ENCODE measurements around the gene CHRNB2. TPM values are rescaled to one million over a fixed set of nuclear protein-coding genes. Genes with fewer than 3 reads are reported as not detected.

Gene CHRNB2
- total and polyA plus RNA-seq, 2 of the 8 experiments (the other 6 are each of a cell fraction or from before 2014, with no cell fraction given) = 3.1 to 4.1 TPM

- TF ChIP-seq, protein P1, sequence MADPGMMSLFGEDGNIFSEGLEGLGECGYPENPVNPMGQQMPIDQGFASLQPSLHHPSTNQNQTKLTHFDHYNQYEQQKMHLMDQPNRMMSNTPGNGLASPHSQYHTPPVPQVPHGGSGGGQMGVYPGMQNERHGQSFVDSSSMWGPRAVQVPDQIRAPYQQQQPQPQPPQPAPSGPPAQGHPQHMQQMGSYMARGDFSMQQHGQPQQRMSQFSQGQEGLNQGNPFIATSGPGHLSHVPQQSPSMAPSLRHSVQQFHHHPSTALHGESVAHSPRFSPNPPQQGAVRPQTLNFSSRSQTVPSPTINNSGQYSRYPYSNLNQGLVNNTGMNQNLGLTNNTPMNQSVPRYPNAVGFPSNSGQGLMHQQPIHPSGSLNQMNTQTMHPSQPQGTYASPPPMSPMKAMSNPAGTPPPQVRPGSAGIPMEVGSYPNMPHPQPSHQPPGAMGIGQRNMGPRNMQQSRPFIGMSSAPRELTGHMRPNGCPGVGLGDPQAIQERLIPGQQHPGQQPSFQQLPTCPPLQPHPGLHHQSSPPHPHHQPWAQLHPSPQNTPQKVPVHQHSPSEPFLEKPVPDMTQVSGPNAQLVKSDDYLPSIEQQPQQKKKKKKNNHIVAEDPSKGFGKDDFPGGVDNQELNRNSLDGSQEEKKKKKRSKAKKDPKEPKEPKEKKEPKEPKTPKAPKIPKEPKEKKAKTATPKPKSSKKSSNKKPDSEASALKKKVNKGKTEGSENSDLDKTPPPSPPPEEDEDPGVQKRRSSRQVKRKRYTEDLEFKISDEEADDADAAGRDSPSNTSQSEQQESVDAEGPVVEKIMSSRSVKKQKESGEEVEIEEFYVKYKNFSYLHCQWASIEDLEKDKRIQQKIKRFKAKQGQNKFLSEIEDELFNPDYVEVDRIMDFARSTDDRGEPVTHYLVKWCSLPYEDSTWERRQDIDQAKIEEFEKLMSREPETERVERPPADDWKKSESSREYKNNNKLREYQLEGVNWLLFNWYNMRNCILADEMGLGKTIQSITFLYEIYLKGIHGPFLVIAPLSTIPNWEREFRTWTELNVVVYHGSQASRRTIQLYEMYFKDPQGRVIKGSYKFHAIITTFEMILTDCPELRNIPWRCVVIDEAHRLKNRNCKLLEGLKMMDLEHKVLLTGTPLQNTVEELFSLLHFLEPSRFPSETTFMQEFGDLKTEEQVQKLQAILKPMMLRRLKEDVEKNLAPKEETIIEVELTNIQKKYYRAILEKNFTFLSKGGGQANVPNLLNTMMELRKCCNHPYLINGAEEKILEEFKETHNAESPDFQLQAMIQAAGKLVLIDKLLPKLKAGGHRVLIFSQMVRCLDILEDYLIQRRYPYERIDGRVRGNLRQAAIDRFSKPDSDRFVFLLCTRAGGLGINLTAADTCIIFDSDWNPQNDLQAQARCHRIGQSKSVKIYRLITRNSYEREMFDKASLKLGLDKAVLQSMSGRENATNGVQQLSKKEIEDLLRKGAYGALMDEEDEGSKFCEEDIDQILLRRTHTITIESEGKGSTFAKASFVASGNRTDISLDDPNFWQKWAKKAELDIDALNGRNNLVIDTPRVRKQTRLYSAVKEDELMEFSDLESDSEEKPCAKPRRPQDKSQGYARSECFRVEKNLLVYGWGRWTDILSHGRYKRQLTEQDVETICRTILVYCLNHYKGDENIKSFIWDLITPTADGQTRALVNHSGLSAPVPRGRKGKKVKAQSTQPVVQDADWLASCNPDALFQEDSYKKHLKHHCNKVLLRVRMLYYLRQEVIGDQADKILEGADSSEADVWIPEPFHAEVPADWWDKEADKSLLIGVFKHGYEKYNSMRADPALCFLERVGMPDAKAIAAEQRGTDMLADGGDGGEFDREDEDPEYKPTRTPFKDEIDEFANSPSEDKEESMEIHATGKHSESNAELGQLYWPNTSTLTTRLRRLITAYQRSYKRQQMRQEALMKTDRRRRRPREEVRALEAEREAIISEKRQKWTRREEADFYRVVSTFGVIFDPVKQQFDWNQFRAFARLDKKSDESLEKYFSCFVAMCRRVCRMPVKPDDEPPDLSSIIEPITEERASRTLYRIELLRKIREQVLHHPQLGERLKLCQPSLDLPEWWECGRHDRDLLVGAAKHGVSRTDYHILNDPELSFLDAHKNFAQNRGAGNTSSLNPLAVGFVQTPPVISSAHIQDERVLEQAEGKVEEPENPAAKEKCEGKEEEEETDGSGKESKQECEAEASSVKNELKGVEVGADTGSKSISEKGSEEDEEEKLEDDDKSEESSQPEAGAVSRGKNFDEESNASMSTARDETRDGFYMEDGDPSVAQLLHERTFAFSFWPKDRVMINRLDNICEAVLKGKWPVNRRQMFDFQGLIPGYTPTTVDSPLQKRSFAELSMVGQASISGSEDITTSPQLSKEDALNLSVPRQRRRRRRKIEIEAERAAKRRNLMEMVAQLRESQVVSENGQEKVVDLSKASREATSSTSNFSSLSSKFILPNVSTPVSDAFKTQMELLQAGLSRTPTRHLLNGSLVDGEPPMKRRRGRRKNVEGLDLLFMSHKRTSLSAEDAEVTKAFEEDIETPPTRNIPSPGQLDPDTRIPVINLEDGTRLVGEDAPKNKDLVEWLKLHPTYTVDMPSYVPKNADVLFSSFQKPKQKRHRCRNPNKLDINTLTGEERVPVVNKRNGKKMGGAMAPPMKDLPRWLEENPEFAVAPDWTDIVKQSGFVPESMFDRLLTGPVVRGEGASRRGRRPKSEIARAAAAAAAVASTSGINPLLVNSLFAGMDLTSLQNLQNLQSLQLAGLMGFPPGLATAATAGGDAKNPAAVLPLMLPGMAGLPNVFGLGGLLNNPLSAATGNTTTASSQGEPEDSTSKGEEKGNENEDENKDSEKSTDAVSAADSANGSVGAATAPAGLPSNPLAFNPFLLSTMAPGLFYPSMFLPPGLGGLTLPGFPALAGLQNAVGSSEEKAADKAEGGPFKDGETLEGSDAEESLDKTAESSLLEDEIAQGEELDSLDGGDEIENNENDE (IDR thresholded peaks at IDR 0.05; ENCODE audit: insufficient replicate concordance, low read length) = no peak
- TF ChIP-seq JUN (IDR thresholded peaks at IDR 0.05; ENCODE audit: low read depth, low read length) = no peak
- no peak for TF ChIP-seq TAF1 (IDR thresholded peaks at IDR 0.05; ENCODE audit: low read depth, low read length)
- no peak for TF ChIP-seq TBP (IDR thresholded peaks at IDR 0.05; ENCODE audit: low read depth, low read length)
- TF ChIP-seq CEBPB (IDR thresholded peaks at IDR 0.05; ENCODE audit: low read depth, low read length) = no peak
- TF ChIP-seq POLR2AphosphoS5 (IDR thresholded peaks at IDR 0.05; ENCODE audit: low read depth, low read length) = no peak
Observed at GRCh38 chr1:154536570-154536969, 31.0 kb upstream of the CHRNB2 start (continued).

Measured in H1 (cell line).